AG04450 (cell line): ENCODE measurements around the gene GAB3. TPM values are rescaled to one million over a fixed set of nuclear protein-coding genes. Genes with fewer than 3 reads are reported as not detected.

Source experiments
- CTCF ChIA-PET: fragments of 300-600, 350-600 bp; formaldehyde crosslinking; extraction: SDS; loops from one replicate; lab custom pipeline; 2022; ENCODE audit warnings: antibody characterized with exemption, inconsistent platforms; lab: Charles Lee
- POLR2A ChIA-PET: fragments of 350-600 bp; formaldehyde crosslinking; extraction: SDS; loops from one replicate; lab custom pipeline; 2021; ENCODE audit warnings: antibody characterized with exemption, inconsistent platforms; lab: Yijun Ruan, JAX
- DNase-seq: peaks from one replicate; pipeline ENCODE4 v3.0.0-alpha.2; 2011; ENCODE audit warnings: low read depth, low spot score
- H3K27ac ChIP-seq: one replicate; pipeline ENCODE4 v1.5.1; 2012; ENCODE audit warnings: low read depth, low read length, control low read depth
- H3K27me3 ChIP-seq: one replicate; pipeline ENCODE4 v1.6.0; 2012; ENCODE audit warnings: low read length; ENCODE audit not compliant: control insufficient read depth, insufficient read depth
- H3K4me3 ChIP-seq: 2 replicates; pipeline ENCODE4 v1.5.1; 2011; ENCODE audit warnings: mild to moderate bottlenecking, low read depth, low read length, control low read depth
- H3K9me3 ChIP-seq: 2 replicates; pipeline ENCODE4 v1.5.1; 2012; ENCODE audit warnings: low read length; ENCODE audit not compliant: control insufficient read depth, insufficient read depth
- CTCF ChIP-seq: IDR thresholded peaks from 2 replicates; pipeline ENCODE4 v1.5.1; 2011; ENCODE audit warnings: low read depth, low read length, control low read depth, inconsistent platforms
- polyA plus RNA-seq: library from polyadenylated mRNA; depleted of rRNA; stranded (reverse); fragments of >200 nt; gene quantifications from 2 replicates; pipeline ENCODE4 v1.2.3, GENCODE V29; 2011

Gene GAB3
- polyA plus RNA-seq, 1 experiment, result 2.5 TPM

- H3K4me3 ChIP-seq, result no peak overlapping the region
- ChIA-PET POLR2A (no interaction called here), CTCF (no interaction called here)
- DNase-seq, result no peak
- no peaks in the 10 kb centered on the region for H3K27me3 ChIP-seq
- H3K9me3 ChIP-seq, result no peaks in the 10 kb centered on the region
- TF ChIP-seq CTCF, result no peak
- no peak overlapping the region for H3K27ac ChIP-seq
Measured at GRCh38 chrX:154793084-154793795, 42.4 kb upstream of the GAB3 start.

- Histone ChIP-seq H3K9me3 (no peaks in the 10 kb centered on the region), H3K27me3 (no peaks in the 10 kb centered on the region), H3K27ac (no peak overlapping the region), H3K4me3 (no peak overlapping the region)
- no peak for TF ChIP-seq CTCF
- no peak for DNase-seq
- ChIA-PET POLR2A (no interaction called here), CTCF (no interaction called here)
Measured at GRCh38 chrX:154791939-154792338, 41.1 kb upstream of the GAB3 start.

DNA sequence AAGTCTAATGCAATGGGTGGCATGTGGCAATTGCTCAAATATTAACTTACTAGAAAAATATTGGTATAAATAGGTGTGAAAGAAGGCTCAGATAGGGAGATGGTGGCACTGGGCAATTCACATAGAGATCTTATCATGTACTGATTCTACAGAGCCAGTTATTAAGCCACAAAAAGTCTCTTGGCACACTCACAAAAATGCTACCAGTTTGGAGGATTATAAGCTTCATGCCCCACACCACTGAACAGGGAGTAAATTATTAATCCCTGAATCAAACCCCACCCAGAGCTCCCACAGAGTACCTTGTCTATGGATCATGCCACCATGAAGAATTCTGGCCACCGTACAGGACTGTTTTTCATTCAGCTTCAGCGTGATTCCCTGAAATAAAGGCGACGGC lies 40.6 kb upstream of the GAB3 start:
- no peaks in the 10 kb centered on the region for H3K27me3 ChIP-seq
- no peak overlapping the region for H3K27ac ChIP-seq
- no peak for DNase-seq
- CTCF ChIA-PET, result no interaction called here
- H3K4me3 ChIP-seq, result no peak overlapping the region
- no peaks in the 10 kb centered on the region for H3K9me3 ChIP-seq
- TF ChIP-seq CTCF, result no peak
- POLR2A ChIA-PET, result no interaction called here

DNA sequence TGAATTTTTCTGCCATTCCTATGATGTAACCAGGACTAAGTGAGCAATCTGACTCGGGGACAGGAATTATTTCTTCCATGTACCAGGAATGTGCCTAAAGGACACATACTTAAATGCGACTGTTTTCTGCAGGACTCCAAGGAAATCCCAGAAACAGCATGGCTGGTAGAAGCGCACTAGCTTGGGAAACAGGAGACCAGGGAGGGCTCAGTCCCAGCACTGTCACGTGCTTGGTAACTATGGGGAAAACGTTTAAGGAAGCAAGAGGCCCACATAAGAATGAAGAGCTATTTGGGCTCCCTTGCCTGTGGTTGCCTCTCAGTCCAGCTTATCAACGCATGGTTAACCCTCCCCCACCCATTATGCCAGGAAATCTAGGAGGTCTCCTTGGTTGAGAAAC lies 34.8 kb upstream of the GAB3 start:
- no peak overlapping the region for H3K4me3 ChIP-seq
- no peak for DNase-seq
- H3K27me3 ChIP-seq, result no peaks in the 10 kb centered on the region
- H3K27ac ChIP-seq, result no peak overlapping the region
- no peak for TF ChIP-seq CTCF
- H3K9me3 ChIP-seq, result no peaks in the 10 kb centered on the region
- ChIA-PET CTCF (no interaction called here), POLR2A (no interaction called here)

DNA sequence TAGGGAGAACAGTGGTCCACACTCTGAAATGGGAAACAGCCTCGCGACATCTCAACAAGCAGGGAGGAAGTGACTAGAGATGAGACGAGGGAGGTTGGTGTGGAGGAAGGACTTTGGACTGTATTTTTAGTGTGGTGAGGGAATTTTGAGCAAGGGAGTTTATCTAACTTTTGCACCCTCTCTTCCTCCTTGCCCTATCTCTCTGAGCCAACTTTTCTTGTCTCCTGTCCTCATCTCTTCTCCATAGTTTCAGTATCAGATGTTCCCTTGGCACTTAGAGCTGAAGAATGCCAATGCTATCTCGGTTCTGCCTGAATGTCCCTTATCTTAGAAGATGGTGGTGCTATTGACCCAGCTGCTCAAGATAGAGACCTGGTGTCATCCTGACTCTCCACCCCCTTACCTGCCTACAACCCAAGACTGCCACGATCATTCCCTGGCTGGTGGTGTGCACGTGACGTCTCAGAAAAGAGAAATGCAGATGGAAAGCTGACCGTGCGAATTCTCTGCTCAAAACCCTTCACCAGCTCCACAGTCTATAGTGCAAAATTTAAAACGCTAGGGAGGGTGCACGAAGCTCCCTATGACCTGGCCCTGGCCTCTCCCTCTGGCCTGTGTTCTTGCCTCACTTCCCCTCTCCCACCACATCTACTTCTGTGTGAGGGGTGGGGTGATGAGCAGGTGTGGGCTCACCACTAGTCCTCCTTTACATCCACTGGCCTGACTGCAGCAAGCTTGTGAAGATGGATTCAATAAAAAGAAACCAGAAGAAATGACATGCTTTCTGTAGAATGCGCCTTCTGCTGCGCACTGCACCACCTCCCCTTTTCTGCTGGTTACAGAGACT lies 33.5 kb upstream of the GAB3 start:
- DNase-seq, result no peak
- Histone ChIP-seq H3K9me3 (no peaks in the 10 kb centered on the region), H3K4me3 (no peak overlapping the region), H3K27ac (no peak overlapping the region), H3K27me3 (no peaks in the 10 kb centered on the region)
- TF ChIP-seq CTCF, result no peak
- ChIA-PET POLR2A (no interaction called here), CTCF (no interaction called here)
